ENCODE results near the gene CHID1. TPM values are rescaled to one million over a fixed set of nuclear protein-coding genes. Genes with fewer than 3 reads are reported as not detected.

CHID1 gene
- total and polyA plus RNA-seq, 9 of the 15 experiments (the other 6 are each of a cell fraction or from before 2014, with no cell fraction given), result 15.1 to 108 (median 39.8) TPM

DNA sequence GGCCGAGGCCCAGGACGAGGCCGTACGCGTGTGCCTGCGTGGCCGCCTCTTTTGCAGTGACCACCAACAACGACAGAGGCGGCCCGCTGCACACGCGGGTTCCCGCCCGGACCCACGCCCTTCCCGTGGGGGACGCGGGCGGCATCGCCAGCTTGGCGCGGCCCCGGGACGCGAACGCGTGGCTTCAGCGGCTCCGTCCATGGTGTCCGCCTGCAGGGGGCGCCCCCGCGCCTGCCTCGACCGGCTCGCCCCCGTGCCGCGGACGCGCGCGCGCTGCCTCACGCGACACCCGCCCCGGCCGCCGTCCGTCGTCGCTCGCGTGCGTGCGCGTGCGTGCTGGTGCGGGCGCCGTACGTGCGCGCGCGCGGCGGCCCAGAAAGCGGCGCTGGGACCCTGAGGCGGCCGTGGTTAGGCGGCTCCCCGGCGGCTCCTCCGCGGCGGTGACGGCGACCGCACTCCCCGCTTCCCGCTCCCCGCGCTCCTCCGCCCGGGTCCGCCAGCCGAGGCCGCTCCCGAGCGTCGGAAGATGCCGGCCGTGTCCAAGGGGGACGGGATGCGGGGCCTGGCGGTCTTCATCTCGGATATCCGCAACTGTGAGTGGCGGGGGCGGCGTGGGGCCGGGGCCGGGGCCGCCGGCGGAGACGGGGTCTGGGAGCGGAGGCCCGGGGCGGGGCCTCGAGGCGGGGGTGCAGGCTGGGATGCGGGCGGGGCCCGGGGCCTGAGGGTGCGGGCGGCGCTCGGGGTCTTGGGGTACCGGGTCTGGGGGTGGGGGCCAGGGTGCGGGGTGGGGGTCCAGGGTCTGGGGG is 15.1 kb upstream of the CHID1 start, which contains the start of gene AP2A2 (continued):
- TF ChIP-seq, protein P1, sequence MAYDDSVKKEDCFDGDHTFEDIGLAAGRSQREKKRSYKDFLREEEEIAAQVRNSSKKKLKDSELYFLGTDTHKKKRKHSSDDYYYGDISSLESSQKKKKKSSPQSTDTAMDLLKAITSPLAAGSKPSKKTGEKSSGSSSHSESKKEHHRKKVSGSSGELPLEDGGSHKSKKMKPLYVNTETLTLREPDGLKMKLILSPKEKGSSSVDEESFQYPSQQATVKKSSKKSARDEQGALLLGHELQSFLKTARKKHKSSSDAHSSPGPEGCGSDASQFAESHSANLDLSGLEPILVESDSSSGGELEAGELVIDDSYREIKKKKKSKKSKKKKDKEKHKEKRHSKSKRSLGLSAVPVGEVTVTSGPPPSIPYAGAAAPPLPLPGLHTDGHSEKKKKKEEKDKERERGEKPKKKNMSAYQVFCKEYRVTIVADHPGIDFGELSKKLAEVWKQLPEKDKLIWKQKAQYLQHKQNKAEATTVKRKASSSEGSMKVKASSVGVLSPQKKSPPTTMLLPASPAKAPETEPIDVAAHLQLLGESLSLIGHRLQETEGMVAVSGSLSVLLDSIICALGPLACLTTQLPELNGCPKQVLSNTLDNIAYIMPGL (CRISPR knock-in tag; IDR thresholded peaks at IDR 0.05), result peak; percentile 96
- TF ChIP-seq CEBPG (CRISPR knock-in tag; IDR thresholded peaks at IDR 0.05), result no peak
- TF ChIP-seq CEBPG (tag; conservative IDR thresholded peaks at IDR 0.05 in 1 of 2, IDR thresholded peaks at IDR 0.05 in 1 of 2), result no peak
- TF ChIP-seq KDM5B (IDR thresholded peaks at IDR 0.05; ENCODE audit: insufficient replicate concordance, low read depth, low read length), result no peak
- TF ChIP-seq ZNF778 (CRISPR knock-in tag; IDR thresholded peaks at IDR 0.05), result no peak
- TF ChIP-seq, protein P2, sequence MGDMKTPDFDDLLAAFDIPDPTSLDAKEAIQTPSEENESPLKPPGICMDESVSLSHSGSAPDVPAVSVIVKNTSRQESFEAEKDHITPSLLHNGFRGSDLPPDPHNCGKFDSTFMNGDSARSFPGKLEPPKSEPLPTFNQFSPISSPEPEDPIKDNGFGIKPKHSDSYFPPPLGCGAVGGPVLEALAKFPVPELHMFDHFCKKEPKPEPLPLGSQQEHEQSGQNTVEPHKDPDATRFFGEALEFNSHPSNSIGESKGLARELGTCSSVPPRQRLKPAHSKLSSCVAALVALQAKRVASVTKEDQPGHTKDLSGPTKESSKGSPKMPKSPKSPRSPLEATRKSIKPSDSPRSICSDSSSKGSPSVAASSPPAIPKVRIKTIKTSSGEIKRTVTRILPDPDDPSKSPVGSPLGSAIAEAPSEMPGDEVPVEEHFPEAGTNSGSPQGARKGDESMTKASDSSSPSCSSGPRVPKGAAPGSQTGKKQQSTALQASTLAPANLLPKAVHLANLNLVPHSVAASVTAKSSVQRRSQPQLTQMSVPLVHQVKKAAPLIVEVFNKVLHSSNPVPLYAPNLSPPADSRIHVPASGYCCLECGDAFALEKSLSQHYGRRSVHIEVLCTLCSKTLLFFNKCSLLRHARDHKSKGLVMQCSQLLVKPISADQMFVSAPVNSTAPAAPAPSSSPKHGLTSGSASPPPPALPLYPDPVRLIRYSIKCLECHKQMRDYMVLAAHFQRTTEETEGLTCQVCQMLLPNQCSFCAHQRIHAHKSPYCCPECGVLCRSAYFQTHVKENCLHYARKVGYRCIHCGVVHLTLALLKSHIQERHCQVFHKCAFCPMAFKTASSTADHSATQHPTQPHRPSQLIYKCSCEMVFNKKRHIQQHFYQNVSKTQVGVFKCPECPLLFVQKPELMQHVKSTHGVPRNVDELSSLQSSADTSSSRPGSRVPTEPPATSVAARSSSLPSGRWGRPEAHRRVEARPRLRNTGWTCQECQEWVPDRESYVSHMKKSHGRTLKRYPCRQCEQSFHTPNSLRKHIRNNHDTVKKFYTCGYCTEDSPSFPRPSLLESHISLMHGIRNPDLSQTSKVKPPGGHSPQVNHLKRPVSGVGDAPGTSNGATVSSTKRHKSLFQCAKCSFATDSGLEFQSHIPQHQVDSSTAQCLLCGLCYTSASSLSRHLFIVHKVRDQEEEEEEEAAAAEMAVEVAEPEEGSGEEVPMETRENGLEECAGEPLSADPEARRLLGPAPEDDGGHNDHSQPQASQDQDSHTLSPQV (IDR thresholded peaks at IDR 0.05), result peak; percentile 73; the same call in 1 of the 2 replicates
- TF ChIP-seq NONO (IDR thresholded peaks at IDR 0.05; ENCODE audit: low read depth in 2 of 2, low read length in 1 of 2), result peak in 1 of 2 experiments; percentile 92; a peak in 3 of 4 replicates
- TF ChIP-seq HMGN3 (IDR thresholded peaks at IDR 0.05; ENCODE audit: borderline replicate concordance, extremely low read depth, insufficient read length, low read depth, low read length), result peak; percentile 84
- TF ChIP-seq SRSF3 (IDR thresholded peaks at IDR 0.05; ENCODE audit: insufficient read depth, low read length), result no peak
- TF ChIP-seq RAD21 (CRISPR knock-in tag; conservative IDR thresholded peaks at IDR 0.05 in 1 of 2, IDR thresholded peaks at IDR 0.05 in 1 of 2), result peak in 1 of 2 experiments; percentile 64; a peak in 2 of 4 replicates
- TF ChIP-seq, protein P3, sequence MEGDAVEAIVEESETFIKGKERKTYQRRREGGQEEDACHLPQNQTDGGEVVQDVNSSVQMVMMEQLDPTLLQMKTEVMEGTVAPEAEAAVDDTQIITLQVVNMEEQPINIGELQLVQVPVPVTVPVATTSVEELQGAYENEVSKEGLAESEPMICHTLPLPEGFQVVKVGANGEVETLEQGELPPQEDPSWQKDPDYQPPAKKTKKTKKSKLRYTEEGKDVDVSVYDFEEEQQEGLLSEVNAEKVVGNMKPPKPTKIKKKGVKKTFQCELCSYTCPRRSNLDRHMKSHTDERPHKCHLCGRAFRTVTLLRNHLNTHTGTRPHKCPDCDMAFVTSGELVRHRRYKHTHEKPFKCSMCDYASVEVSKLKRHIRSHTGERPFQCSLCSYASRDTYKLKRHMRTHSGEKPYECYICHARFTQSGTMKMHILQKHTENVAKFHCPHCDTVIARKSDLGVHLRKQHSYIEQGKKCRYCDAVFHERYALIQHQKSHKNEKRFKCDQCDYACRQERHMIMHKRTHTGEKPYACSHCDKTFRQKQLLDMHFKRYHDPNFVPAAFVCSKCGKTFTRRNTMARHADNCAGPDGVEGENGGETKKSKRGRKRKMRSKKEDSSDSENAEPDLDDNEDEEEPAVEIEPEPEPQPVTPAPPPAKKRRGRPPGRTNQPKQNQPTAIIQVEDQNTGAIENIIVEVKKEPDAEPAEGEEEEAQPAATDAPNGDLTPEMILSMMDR (IDR thresholded peaks at IDR 0.05 in 2 of 3, conservative IDR thresholded peaks at IDR 0.05 in 1 of 3; ENCODE audit: insufficient read depth in 2 of 3, low read depth in 1 of 3, low read length in 3 of 3), result peak; percentile 52 to 76 (median 74); a peak in 5 of 6 replicates
- no peak for TF ChIP-seq JUND (IDR thresholded peaks at IDR 0.05; ENCODE audit: borderline replicate concordance, low read depth, low read length)
- TF ChIP-seq JUND (tag; IDR thresholded peaks at IDR 0.05; ENCODE audit: borderline replicate concordance, low read depth, low read length), result no peak; the same call in 2 of the 3 replicates
- no peak for TF ChIP-seq ILK (tag; IDR thresholded peaks at IDR 0.05; ENCODE audit: borderline replicate concordance, low read depth)
- no peak for TF ChIP-seq SIX5 (IDR thresholded peaks at IDR 0.05; ENCODE audit: borderline replicate concordance in 1 of 2, insufficient read depth in 1 of 2, low read depth in 1 of 2, low read length in 2 of 2)
- TF ChIP-seq ZNF12 (CRISPR knock-in tag; IDR thresholded peaks at IDR 0.05), result no peak
- no peak for TF ChIP-seq CBFB (CRISPR knock-in tag; IDR thresholded peaks at IDR 0.05)
